Stimulated activated naive CD4-positive, alpha-beta T cell treated with Interleukin-2 at 50 U/mL for 16 hours (primary cell): Measurements from ENCODE around the gene SKA3.
"Not testable (repeated sequence)": the region's sequence is repeated elsewhere in the genome, so short reads cannot be mapped to it uniquely, and the experiment has no call there.

ENCODE experiments used
- DNase-seq: peaks from one replicate; lab custom pipeline; 2025; lab: John Stamatoyannopoulos, UW

Gene SKA3

GRCh38 chr13:21165606-21166005, 10.7 kb downstream of the SKA3 start:
- not testable (repeated sequence) for DNase-seq

- no peak for DNase-seq
These were observed 11.7 kb downstream of the SKA3 start for GRCh38 chr13:21164631-21165030.

GRCh38 chr13:21152251-21152899, 24.0 kb downstream of the SKA3 start:
- DNase-seq, result no peak

- DNase-seq, result no peak
These were observed 26.3 kb downstream of the SKA3 start for GRCh38 chr13:21150013-21150412.

GRCh38 chr13:21149568-21149967, 26.8 kb downstream of the SKA3 start:
- no peak for DNase-seq

GRCh38 chr13:21148557-21149258, 27.6 kb downstream of the SKA3 start:
- no peak for DNase-seq

GRCh38 chr13:21147827-21148226, 28.5 kb downstream of the SKA3 start:
- no peak for DNase-seq

GRCh38 chr13:21142766-21143165, 33.6 kb downstream of the SKA3 start:
- DNase-seq, result no peak

- DNase-seq, result no peak
These were observed 37.0 kb downstream of the SKA3 start for GRCh38 chr13:21139374-21139773.

GRCh38 chr13:21138561-21138960, 37.8 kb downstream of the SKA3 start:
- DNase-seq, result no peak

GRCh38 chr13:21137696-21138095, 38.7 kb downstream of the SKA3 start:
- DNase-seq, result no peak

- DNase-seq, result not testable (repeated sequence)
These were observed 40.5 kb downstream of the SKA3 start for GRCh38 chr13:21135833-21136232.

- DNase-seq, result no peak
These were observed 41.9 kb downstream of the SKA3 start for GRCh38 chr13:21134475-21134874.

GRCh38 chr13:21133077-21133476, 43.3 kb downstream of the SKA3 start:
- DNase-seq, result no peak

- no peak for DNase-seq
These were observed 46.2 kb downstream of the SKA3 start for GRCh38 chr13:21130116-21130515.

GRCh38 chr13:21124852-21125251, 51.5 kb downstream of the SKA3 start:
- no peak for DNase-seq

- DNase-seq, result no peak
These were observed 52.4 kb downstream of the SKA3 start for GRCh38 chr13:21123956-21124355.

- DNase-seq, result no peak
These were observed 54.7 kb downstream of the SKA3 start for GRCh38 chr13:21121616-21122015.

GRCh38 chr13:21120191-21120590, 56.2 kb downstream of the SKA3 start:
- DNase-seq, result no peak

GRCh38 chr13:21119526-21119925, 56.8 kb downstream of the SKA3 start:
- DNase-seq, result no peak

- no peak for DNase-seq
These were observed 58.2 kb downstream of the SKA3 start for GRCh38 chr13:21118180-21118579.

- DNase-seq, result no peak
These were observed 59.1 kb downstream of the SKA3 start for GRCh38 chr13:21117104-21117809.

- no peak for DNase-seq
These were observed 60.2 kb downstream of the SKA3 start for GRCh38 chr13:21116141-21116540.
